Thoracic aorta (tissue), 2 donors: Measurements from ENCODE around the gene WDR83. TPM values are rescaled to one million over a fixed set of nuclear protein-coding genes. Genes with fewer than 3 reads are reported as not detected.
"Not testable (repeated sequence)": the region's sequence is repeated elsewhere in the genome, so short reads cannot be mapped to it uniquely, and the experiment has no call there.

Source experiments
- ATAC-seq: fragments of 150-250 bp; one replicate; pipeline ENCODE4 v1.8.0; 2017; ENCODE audit warnings: low read depth; ENCODE audit not compliant: insufficient number of reproducible peaks, low FRiP score
- DNase-seq: peaks from one replicate; pipeline ENCODE4 v3.0.0-alpha.2; 2020; ENCODE audit warnings: low spot score
- H3K27ac ChIP-seq, 2 donors: fragments of 200-600 bp; sonication (generic); 1 replicate in 1 of 2; 2 replicates in 1 of 2; pipeline ENCODE4 v1.5.1; 2016; ENCODE audit warnings: mild to moderate bottlenecking in 2 of 2, moderate library complexity in 2 of 2
- H3K27me3 ChIP-seq: fragments of 200-600 bp; sonication (generic); replicated peaks from 2 replicates; pipeline ENCODE4 v1.6.0; 2016; ENCODE audit warnings: mild to moderate bottlenecking; ENCODE audit not compliant: insufficient read depth
- H3K36me3 ChIP-seq: fragments of 200-600 bp; sonication (generic); one replicate; pipeline ENCODE4 v1.5.1; 2016
- H3K4me1 ChIP-seq, 2 donors: fragments of 200-600 bp; sonication (generic); 1 replicate in 1 of 2; 2 replicates in 1 of 2; pipeline versions ENCODE4 v1.5.1 to v1.6.0; 2016; ENCODE audit warnings: low read depth in 2 of 2, mild to moderate bottlenecking in 1 of 2; ENCODE audit not compliant: control insufficient read depth in 1 of 2
- H3K4me3 ChIP-seq: fragments of 200-600 bp; sonication (generic); 2 replicates; pipeline ENCODE4 v1.5.1; 2016; ENCODE audit warnings: mild to moderate bottlenecking
- H3K9me3 ChIP-seq: fragments of 200-600 bp; sonication (generic); 2 replicates; pipeline ENCODE4 v1.5.1; 2016
- CTCF ChIP-seq: fragments of 200-600 bp; sonication (generic); IDR thresholded peaks from one replicate; pipeline ENCODE4 v1.5.1; 2019; ENCODE audit warnings: antibody characterized with exemption
- total RNA-seq, 2 donors: library from RNA; depleted of rRNA; stranded (reverse); fragments of >200 nt; gene quantifications; one replicate each; pipeline versions ENCODE4 v1.1.0 to v1.2.3, GENCODE V29; 2016

WDR83 gene
- total RNA-seq, 2 donors from 2014 or later, result 12.1 to 16.2 TPM

GRCh38 chr19:12641456-12641855 is 25.2 kb upstream of the WDR83 start:
- Histone ChIP-seq H3K36me3 (no peaks in the 10 kb centered on the region), H3K4me1 (peaks cover 3 to 5% of the 10 kb centered on the region in 2 donors), H3K27me3 (no peaks in the 10 kb centered on the region), H3K27ac (no peak overlapping the region), H3K4me3 (no peak overlapping the region), H3K9me3 (no peaks in the 10 kb centered on the region)
- ATAC-seq, result no peak
- DNase-seq, result no peak
- TF ChIP-seq CTCF, result no peak

- DNase-seq (no peak), ATAC-seq (no peak)
- no peaks in the 10 kb centered on the region for H3K36me3 ChIP-seq
- no peaks in the 10 kb centered on the region for H3K27me3 ChIP-seq
- H3K4me3 ChIP-seq, result no peak overlapping the region
- no peak for TF ChIP-seq CTCF
- H3K4me1 ChIP-seq, result peaks cover 3 to 5% of the 10 kb centered on the region in 2 donors
- H3K27ac ChIP-seq, result no peak overlapping the region
- H3K9me3 ChIP-seq, result no peaks in the 10 kb centered on the region
Measured at GRCh38 chr19:12642506-12642905, 24.1 kb upstream of the WDR83 start.

- not testable (repeated sequence) for H3K4me3 ChIP-seq, H3K27ac ChIP-seq, H3K9me3 ChIP-seq, H3K27me3 ChIP-seq, ATAC-seq, H3K36me3 ChIP-seq, DNase-seq
- H3K4me1 ChIP-seq, result peaks cover 12 to 15% of the 10 kb centered on the region in 2 donors
Measured at GRCh38 chr19:12643716-12644115, 22.9 kb upstream of the WDR83 start.

GRCh38 chr19:12646551-12646950 is 20.1 kb upstream of the WDR83 start:
- Histone ChIP-seq H3K27me3 (no peaks in the 10 kb centered on the region), H3K9me3 (no peaks in the 10 kb centered on the region), H3K36me3 (no peaks in the 10 kb centered on the region), H3K4me3 (no peak overlapping the region), H3K4me1 (peaks cover 9 to 11% of the 10 kb centered on the region in 2 donors), H3K27ac (no peak overlapping the region)
- no peak for TF ChIP-seq CTCF
- DNase-seq (no peak), ATAC-seq (no peak)

- ATAC-seq, result no peak
- Histone ChIP-seq H3K27ac (no peak overlapping the region), H3K4me3 (no peak overlapping the region), H3K27me3 (no peaks in the 10 kb centered on the region), H3K4me1 (peaks cover 9 to 11% of the 10 kb centered on the region in 2 donors), H3K9me3 (no peaks in the 10 kb centered on the region), H3K36me3 (no peaks in the 10 kb centered on the region)
- no peak for TF ChIP-seq CTCF
- no peak for DNase-seq
Measured at GRCh38 chr19:12647047-12647446, 19.6 kb upstream of the WDR83 start.

- TF ChIP-seq CTCF, result no peak
- no peaks in the 10 kb centered on the region for H3K9me3 ChIP-seq
- DNase-seq, result no peak
- no peak overlapping the region for H3K27ac ChIP-seq
- H3K4me1 ChIP-seq, result peaks cover 9 to 11% of the 10 kb centered on the region in 2 donors
- peak; percentile 47 for ATAC-seq
- H3K4me3 ChIP-seq, result peak overlapping the region; percentile 63
- no peaks in the 10 kb centered on the region for H3K36me3 ChIP-seq
- no peaks in the 10 kb centered on the region for H3K27me3 ChIP-seq
Measured at GRCh38 chr19:12647490-12648071, 19.0 kb upstream of the WDR83 start.
